CD14-positive monocyte (primary cell): ENCODE measurements around the gene CEP170B. TPM values are rescaled to one million over a fixed set of nuclear protein-coding genes. Genes with fewer than 3 reads are reported as not detected.
"Not testable (repeated sequence)": the region's sequence is repeated elsewhere in the genome, so short reads cannot be mapped to it uniquely, and the experiment has no call there.

ENCODE experiments used
- DNase-seq, 3 donors: peaks; one replicate each; pipeline ENCODE4 v3.0.0-alpha.2; 2011 to 2022
- H2AFZ ChIP-seq: 2 replicates; pipeline ENCODE4 v1.6.0; 2012; ENCODE audit warnings: mild to moderate bottlenecking, low read depth, low read length, inconsistent platforms; ENCODE audit not compliant: insufficient read depth, poor library complexity, severe bottlenecking
- H3K27ac ChIP-seq, 2 donors: 1 replicate in 1 of 2; 2 replicates in 1 of 2; pipeline ENCODE4 v1.5.1; 2012 to 2013; ENCODE audit warnings: low read length in 2 of 2, control low read depth in 1 of 2, inconsistent platforms in 1 of 2, low read depth in 1 of 2, mild to moderate bottlenecking in 1 of 2
- H3K27me3 ChIP-seq, 2 donors: one replicate each; pipeline versions ENCODE4 v1.6.0 to v1.6.1; 2011 to 2013; ENCODE audit warnings: low read length in 2 of 2; ENCODE audit not compliant: control insufficient read depth in 2 of 2, insufficient read depth in 2 of 2
- H3K36me3 ChIP-seq, 2 donors: replicated peaks in 1 of 2; 1 replicate in 1 of 2; 2 replicates in 1 of 2; pipeline versions ENCODE4 v1.5.1 to v1.6.1; 2012 to 2013; ENCODE audit warnings: low read length in 2 of 2, control low read depth in 1 of 2, inconsistent platforms in 1 of 2, mild to moderate bottlenecking in 1 of 2; ENCODE audit not compliant: insufficient read depth in 2 of 2, control insufficient read depth in 1 of 2
- H3K4me1 ChIP-seq, 2 donors: 1 replicate in 1 of 2; 2 replicates in 1 of 2; pipeline versions ENCODE4 v1.5.1 to v1.6.1; 2012 to 2013; ENCODE audit warnings: low read length in 2 of 2, control low read depth in 1 of 2, inconsistent platforms in 1 of 2, mild to moderate bottlenecking in 1 of 2, moderate library complexity in 1 of 2; ENCODE audit not compliant: insufficient read depth in 2 of 2, control insufficient read depth in 1 of 2
- H3K4me2 ChIP-seq: replicated peaks from 2 replicates; pipeline ENCODE3; 2012; ENCODE audit warnings: low read length, moderate library complexity, mild to moderate bottlenecking; ENCODE audit not compliant: poor library complexity, severe bottlenecking; ENCODE audit errors: extremely low read depth
- H3K4me3 ChIP-seq, 3 experiments: fragments of 200-600 bp in 1 of 3; sonication (generic) in 1 of 3; replicated peaks in 1 of 3; 1 replicate in 2 of 3; 2 replicates in 1 of 3; pipeline ENCODE4 v1.5.1; 2011 to 2013; ENCODE audit warnings: low read length in 3 of 3, mild to moderate bottlenecking in 3 of 3, control low read depth in 2 of 3, low read depth in 2 of 3, inconsistent platforms in 1 of 3, moderate library complexity in 1 of 3
- H3K79me2 ChIP-seq: 2 replicates; pipeline ENCODE4 v1.6.0; 2012; ENCODE audit warnings: mild to moderate bottlenecking, control low read depth, inconsistent platforms, low read length, moderate library complexity; ENCODE audit not compliant: insufficient read depth
- H3K9ac ChIP-seq: 2 replicates; pipeline ENCODE4 v1.6.0; 2017; ENCODE audit warnings: low read length, mild to moderate bottlenecking; ENCODE audit not compliant: insufficient read depth, poor library complexity, severe bottlenecking
- H3K9me3 ChIP-seq, 2 donors: replicated peaks in 1 of 2; 1 replicate in 1 of 2; 2 replicates in 1 of 2; pipeline versions ENCODE4 v1.5.1 to v1.6.1; 2012 to 2013; ENCODE audit warnings: low read length in 2 of 2, control low read depth in 1 of 2; ENCODE audit not compliant: control insufficient read depth in 1 of 2, insufficient read depth in 1 of 2
- H4K20me1 ChIP-seq: 2 replicates; pipeline ENCODE4 v1.6.0; 2012; ENCODE audit warnings: mild to moderate bottlenecking, low read length, control low read depth, moderate library complexity; ENCODE audit not compliant: insufficient read depth
- H3K27ac Mint-ChIP-seq, 7 donors: one replicate each; pipeline ENCODE4 v1.8.0; 2020; ENCODE audit warnings: mild to moderate bottlenecking in 7 of 7, mixed read lengths in 7 of 7, moderate library complexity in 6 of 7, inconsistent platforms in 2 of 7
- H3K27me3 Mint-ChIP-seq, 3 donors: one replicate each; pipeline ENCODE4 v1.8.0; 2021 to 2022; ENCODE audit warnings: low read depth in 3 of 3, mild to moderate bottlenecking in 3 of 3, mixed read lengths in 3 of 3, moderate library complexity in 3 of 3, inconsistent platforms in 1 of 3
- H3K36me3 Mint-ChIP-seq, 2 donors: one replicate each; pipeline ENCODE4 v1.8.0; 2020; ENCODE audit warnings: mixed read lengths in 2 of 2, inconsistent platforms in 1 of 2, mild to moderate bottlenecking in 1 of 2
- H3K4me1 Mint-ChIP-seq: one replicate; pipeline ENCODE4 v1.8.0; 2020; ENCODE audit warnings: mild to moderate bottlenecking, mixed read lengths
- H3K4me3 Mint-ChIP-seq, 2 donors: one replicate each; pipeline ENCODE4 v1.8.0; 2020; ENCODE audit warnings: mild to moderate bottlenecking in 2 of 2, mixed read lengths in 2 of 2, moderate library complexity in 1 of 2
- H3K9me3 Mint-ChIP-seq, 7 donors: one replicate each; pipeline ENCODE4 v1.8.0; 2020 to 2022; ENCODE audit warnings: mixed read lengths in 7 of 7, mild to moderate bottlenecking in 6 of 7, moderate library complexity in 6 of 7, inconsistent platforms in 2 of 7
- WGBS: methylation state at CpG from one replicate; pipeline ENCODE4 v1.1.5; 2013; ENCODE audit warnings: missing lambda C conversion rate; ENCODE audit not compliant: insufficient coverage; 5-methylcytosine and 5-hydroxymethylcytosine counted together
- intact Hi-C, 2 donors: fragments of 100-400 bp; cut with micrococcal nuclease; formaldehyde crosslinking; loops; one replicate each; pipeline versions ENCODE4 v1.15.0 to v1.15.1; 2023
- polyA plus RNA-seq, 3 donors: library from polyadenylated mRNA; depleted of rRNA in 1 of 3; unstranded in 2 of 3; stranded (reverse) in 1 of 3; fragments of 300-500 nt in 2 of 3; fragments of >200 nt in 1 of 3; fragmentation: Illumina TruSeq in 2 of 3; gene quantifications; 1 replicate in 2 of 3; 2 replicates in 1 of 3; pipeline ENCODE4 v1.2.3, GENCODE V29; 2012 to 2021

The CEP170B gene
- polyA plus RNA-seq, 3 donors, result 0.09 TPM; not detected in 2

- not testable (repeated sequence) for H3K4me1 ChIP-seq, H3K27ac Mint-ChIP-seq
Measured at GRCh38 chr14:104945266-104945665, 80.2 kb downstream of the CEP170B start.

More at GRCh38 chr14:104945266-104945665, 80.2 kb downstream of the CEP170B start:
- 91% methylated on average over 20 of the region's 20 CpGs for WGBS
- H3K4me1 Mint-ChIP-seq, H3K4me3 Mint-ChIP-seq, H3K9me3 ChIP-seq, H3K27ac ChIP-seq, H3K27me3 ChIP-seq, H3K36me3 ChIP-seq, H4K20me1 ChIP-seq, H3K27me3 Mint-ChIP-seq, H3K9ac ChIP-seq, intact Hi-C loops, H2AFZ ChIP-seq, H3K4me3 ChIP-seq, H3K36me3 Mint-ChIP-seq, H3K9me3 Mint-ChIP-seq, H3K4me2 ChIP-seq, DNase-seq, H3K79me2 ChIP-seq: not testable (repeated sequence)

Other genes with a start within 250 kb of the CEP170B start
- gene INF2, start 175.7 kb upstream of the CEP170B start, polyA plus RNA-seq, result 10 to 100 TPM in 1 of 3 donors, 1 to 10 TPM in 2; 2.9 to 23.3 (median 3.8) TPM
- gene ADSS1, start 141.0 kb upstream of the CEP170B start, polyA plus RNA-seq, result 1 to 10 TPM in 1 of 3 donors, under 1 TPM in 2; 0.61 to 3.7 (median 0.64) TPM
- gene SIVA1, start 112.1 kb upstream of the CEP170B start, polyA plus RNA-seq, result 100 to 1,000 TPM; 102 to 193 (median 156) TPM
- gene AKT1, start 69.5 kb upstream of the CEP170B start, polyA plus RNA-seq, result 100 to 1,000 TPM in 1 of 3 donors, 10 to 100 TPM in 1, 1 to 10 TPM in 1; 7.2 to 180 (median 26.4) TPM
- 1 to 10 TPM in 1 of 3 donors, under 1 TPM in 2; 0.49 to 1.0 (median 0.68) TPM for gene ZBTB42, start 64.2 kb upstream of the CEP170B start, polyA plus RNA-seq
- 10 to 100 TPM; 12.2 to 15.5 (median 15.1) TPM for gene PLD4, start 59.6 kb downstream of the CEP170B start, polyA plus RNA-seq
- gene AHNAK2, start 113.1 kb downstream of the CEP170B start, polyA plus RNA-seq, result under 1 TPM in 1 of 3 donors, not detected in 2; 0.01 TPM
- under 1 TPM; 0.62 to 0.76 (median 0.63) TPM for gene CLBA1, start 120.5 kb downstream of the CEP170B start, polyA plus RNA-seq
- 10 to 100 TPM in 2 of 3 donors, 1 to 10 TPM in 1; 8.6 to 12.0 (median 11.6) TPM for gene CDCA4, start 155.8 kb downstream of the CEP170B start, polyA plus RNA-seq
- 10 to 100 TPM in 2 of 3 donors, 1 to 10 TPM in 1; 6.3 to 19.0 (median 13.0) TPM for gene GPR132, start 200.2 kb downstream of the CEP170B start, polyA plus RNA-seq